Activated T-cell treated with anti-CD3 and anti-CD28 coated beads for 1 hour (primary cell): ENCODE data around the gene TNIK.

Experiments
- DNase-seq: peaks from one replicate; pipeline ENCODE4 v3.0.0-alpha.2; 2020; ENCODE audit warnings: low read depth

Gene TNIK

GRCh38 chr3:171358181-171358880 lies 101.9 kb downstream of the TNIK start:
- no peak for DNase-seq

GRCh38 chr3:171357721-171358120 lies 102.5 kb downstream of the TNIK start:
- no peak for DNase-seq

GRCh38 chr3:171356251-171356650 lies 104.0 kb downstream of the TNIK start:
- DNase-seq = no peak

GRCh38 chr3:171354706-171355582 lies 105.3 kb downstream of the TNIK start:
- no peak for DNase-seq

GRCh38 chr3:171354049-171354705 lies 106.0 kb downstream of the TNIK start:
- no peak for DNase-seq

- DNase-seq = no peak
Observed at GRCh38 chr3:171353423-171353822, 106.8 kb downstream of the TNIK start.

GRCh38 chr3:171352387-171352935 lies 107.7 kb downstream of the TNIK start:
- no peak for DNase-seq

GRCh38 chr3:171351676-171352075 lies 108.5 kb downstream of the TNIK start:
- no peak for DNase-seq

GRCh38 chr3:171350364-171350763 lies 109.8 kb downstream of the TNIK start:
- DNase-seq = no peak

GRCh38 chr3:171349392-171349791 lies 110.8 kb downstream of the TNIK start:
- no peak for DNase-seq

GRCh38 chr3:171348121-171348520 lies 112.1 kb downstream of the TNIK start:
- no peak for DNase-seq

- no peak for DNase-seq
Observed at GRCh38 chr3:171347301-171348039, 112.7 kb downstream of the TNIK start.

- DNase-seq = no peak
Observed at GRCh38 chr3:171346582-171347300, 113.5 kb downstream of the TNIK start.

- DNase-seq = no peak
Observed at GRCh38 chr3:171346019-171346418, 114.2 kb downstream of the TNIK start.

GRCh38 chr3:171345107-171345843 lies 114.9 kb downstream of the TNIK start:
- no peak for DNase-seq

GRCh38 chr3:171343693-171344092 lies 116.5 kb downstream of the TNIK start:
- no peak for DNase-seq

GRCh38 chr3:171342783-171343420 lies 117.3 kb downstream of the TNIK start:
- no peak for DNase-seq

GRCh38 chr3:171342200-171342599 lies 118.0 kb downstream of the TNIK start:
- DNase-seq = no peak

- DNase-seq = no peak
Observed at GRCh38 chr3:171340434-171340833, 119.8 kb downstream of the TNIK start.

- DNase-seq = no peak
Observed at GRCh38 chr3:171339598-171339997, 120.6 kb downstream of the TNIK start.
